Measurements from ENCODE around the gene TF.

Gene TF

DNA sequence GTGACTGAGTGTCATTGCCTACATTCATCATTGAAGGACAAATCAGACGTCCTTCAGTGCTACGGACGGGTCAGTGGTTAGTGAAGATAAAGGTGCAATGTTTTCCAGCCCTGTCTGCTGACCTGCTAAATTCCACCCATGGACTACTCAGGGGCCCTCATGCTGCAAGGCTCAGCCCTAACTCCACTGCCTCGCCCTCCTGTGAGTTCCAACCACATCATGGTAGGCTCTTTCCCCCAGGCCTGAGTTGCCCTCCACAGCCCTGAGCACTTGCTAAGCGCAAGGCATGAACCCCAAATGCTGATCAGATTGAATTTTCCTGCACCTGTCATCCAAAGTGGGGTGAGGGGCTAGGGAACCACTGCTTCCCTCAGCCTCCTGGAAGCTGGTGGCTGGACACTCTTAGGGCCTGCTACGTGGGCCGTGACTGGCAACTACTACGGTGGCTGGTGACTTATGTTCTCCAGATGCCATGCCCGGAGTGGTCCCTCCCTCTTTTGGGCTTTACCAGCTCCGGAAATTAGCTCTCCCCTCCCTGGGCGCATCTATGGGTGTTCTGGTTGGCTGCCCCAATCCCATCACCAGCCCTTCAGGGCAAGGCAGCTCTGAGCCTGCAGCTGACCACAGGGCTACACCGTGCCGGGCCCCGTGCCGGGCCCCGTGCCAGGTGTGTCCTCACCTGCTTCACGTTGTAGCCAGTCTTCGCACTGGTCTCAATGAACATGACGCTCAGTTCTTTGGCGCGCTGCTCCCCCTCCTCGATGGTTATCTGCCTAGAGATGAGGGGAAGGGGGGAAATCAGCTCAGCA, 91.5 kb downstream of the TF start:
- TF ChIP-seq, protein P1, sequence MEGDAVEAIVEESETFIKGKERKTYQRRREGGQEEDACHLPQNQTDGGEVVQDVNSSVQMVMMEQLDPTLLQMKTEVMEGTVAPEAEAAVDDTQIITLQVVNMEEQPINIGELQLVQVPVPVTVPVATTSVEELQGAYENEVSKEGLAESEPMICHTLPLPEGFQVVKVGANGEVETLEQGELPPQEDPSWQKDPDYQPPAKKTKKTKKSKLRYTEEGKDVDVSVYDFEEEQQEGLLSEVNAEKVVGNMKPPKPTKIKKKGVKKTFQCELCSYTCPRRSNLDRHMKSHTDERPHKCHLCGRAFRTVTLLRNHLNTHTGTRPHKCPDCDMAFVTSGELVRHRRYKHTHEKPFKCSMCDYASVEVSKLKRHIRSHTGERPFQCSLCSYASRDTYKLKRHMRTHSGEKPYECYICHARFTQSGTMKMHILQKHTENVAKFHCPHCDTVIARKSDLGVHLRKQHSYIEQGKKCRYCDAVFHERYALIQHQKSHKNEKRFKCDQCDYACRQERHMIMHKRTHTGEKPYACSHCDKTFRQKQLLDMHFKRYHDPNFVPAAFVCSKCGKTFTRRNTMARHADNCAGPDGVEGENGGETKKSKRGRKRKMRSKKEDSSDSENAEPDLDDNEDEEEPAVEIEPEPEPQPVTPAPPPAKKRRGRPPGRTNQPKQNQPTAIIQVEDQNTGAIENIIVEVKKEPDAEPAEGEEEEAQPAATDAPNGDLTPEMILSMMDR (IDR thresholded peaks at IDR 0.05; ENCODE audit: low read depth, low read length, missing control alignments), result no peak
- no peak overlapping the region for H3K4me3 ChIP-seq (ENCODE audit: low read depth, low read length)
- in situ Hi-C loops (cut with HindIII; ENCODE audit: low sequenced_read_pairs), result no loop called here
- DNase-seq (ENCODE audit: low read depth), result no peak

DNA sequence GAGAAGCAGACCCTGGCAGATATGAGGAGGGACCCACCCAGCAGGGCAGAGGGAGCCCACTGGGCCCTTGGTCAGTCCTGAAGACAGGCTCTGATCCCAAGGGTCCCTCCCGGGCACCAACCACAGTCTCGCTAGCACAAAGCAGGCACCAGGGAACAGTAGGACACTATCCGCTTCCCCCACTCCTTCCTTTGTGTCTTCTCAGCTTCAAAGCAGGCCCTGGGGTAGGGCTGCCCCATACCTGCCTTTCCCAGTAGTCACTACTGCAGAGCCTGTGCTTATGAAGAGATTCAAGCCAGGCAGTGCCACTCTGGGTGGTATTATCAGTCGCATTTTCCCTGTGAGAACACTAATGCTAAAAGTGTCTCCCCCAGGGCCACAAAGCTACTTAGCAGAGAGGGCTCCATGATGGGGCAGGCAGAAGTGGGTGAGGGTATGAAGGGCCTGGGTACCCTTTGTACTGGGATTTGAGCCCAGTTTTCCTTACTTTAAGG, 92.2 kb downstream of the TF start:
- TF ChIP-seq, protein P1 (IDR thresholded peaks at IDR 0.05; ENCODE audit: low read depth, low read length, missing control alignments), result no peak
- no peak overlapping the region for H3K4me3 ChIP-seq (ENCODE audit: low read depth, low read length)
- DNase-seq (ENCODE audit: low read depth), result no peak
- in situ Hi-C loops (cut with HindIII; ENCODE audit: low sequenced_read_pairs), result no loop called here

DNA sequence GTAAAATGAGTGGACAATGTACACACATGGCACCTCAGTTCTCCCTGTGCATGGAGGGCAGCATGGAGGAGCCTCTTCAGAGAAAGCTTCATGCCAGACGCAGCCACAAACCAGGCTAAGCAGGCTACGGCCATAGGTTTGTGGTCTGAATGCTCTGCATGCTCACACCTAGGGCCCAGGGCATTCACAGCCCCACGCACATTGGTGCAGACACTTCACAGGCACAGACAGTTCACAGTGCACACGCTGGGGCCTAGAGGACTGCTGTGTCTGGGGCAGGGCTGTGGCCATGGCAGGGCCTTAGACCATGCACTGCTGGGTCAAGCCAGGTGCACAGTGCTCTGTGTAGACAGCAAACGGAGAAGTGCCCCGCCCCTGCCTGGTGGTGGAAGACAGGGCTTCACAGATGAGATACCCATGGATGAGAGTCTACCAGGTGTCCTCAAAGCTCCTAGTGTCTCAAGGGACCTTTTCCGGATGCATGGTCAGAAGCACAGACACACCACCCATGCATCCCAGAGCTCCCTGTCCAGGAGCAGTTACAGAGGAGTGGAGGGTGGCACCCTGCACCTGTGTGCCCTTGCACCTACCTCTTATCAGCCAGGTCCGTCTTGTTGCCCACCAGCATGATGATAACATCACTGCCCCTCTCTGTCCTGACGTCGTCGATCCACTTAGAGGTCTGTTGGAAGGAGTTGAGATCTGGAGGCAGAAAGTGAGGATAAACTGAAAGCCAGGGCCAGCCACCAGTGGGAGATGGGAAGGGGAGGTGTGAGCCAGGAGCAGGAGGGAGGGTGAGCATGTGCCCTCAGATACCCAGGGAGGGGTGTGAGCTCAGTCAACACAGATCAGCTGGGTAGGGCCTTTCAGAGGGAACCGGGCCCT, 93.0 kb downstream of the TF start:
- TF ChIP-seq, protein P1 (IDR thresholded peaks at IDR 0.05; ENCODE audit: low read depth, low read length, missing control alignments), result no peak
- in situ Hi-C loops (cut with HindIII; ENCODE audit: low sequenced_read_pairs), result no loop called here
- no peak for DNase-seq (ENCODE audit: low read depth)
- no peak overlapping the region for H3K4me3 ChIP-seq (ENCODE audit: low read depth, low read length)

DNA sequence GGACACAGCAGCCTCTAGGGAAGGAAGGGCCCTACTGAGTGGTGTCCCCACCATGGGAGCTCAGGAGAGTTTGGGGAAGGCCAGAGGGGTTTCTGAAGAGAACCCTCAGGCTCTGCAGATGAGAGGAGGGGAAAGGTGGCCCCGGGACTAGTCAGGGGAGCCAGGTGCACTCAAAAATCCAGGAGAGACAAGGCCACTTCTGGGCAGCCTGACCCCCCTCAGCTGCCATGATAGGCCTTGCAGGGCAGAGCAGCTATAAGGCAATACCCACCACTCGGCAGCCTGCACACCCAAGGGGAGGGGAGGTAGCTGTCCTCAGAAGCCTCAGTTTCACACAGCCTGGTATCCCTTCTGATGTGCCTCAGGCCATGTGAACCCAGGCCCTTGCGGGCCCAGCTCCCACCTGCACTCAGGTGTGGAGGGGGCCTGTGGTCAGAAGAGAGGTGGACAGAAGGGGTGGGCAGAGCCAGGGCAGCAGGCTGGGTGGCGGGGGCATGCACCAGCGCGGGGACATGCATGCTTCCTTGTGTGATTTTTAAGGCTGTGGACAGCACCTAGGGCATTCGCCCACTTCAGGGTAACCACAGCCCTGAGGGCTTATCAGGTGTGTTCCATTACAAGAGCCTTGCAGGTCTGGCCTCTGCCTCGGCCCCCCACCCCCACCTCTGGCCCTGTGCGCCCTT, 94.0 kb downstream of the TF start:
- in situ Hi-C loops (cut with HindIII; ENCODE audit: low sequenced_read_pairs), result no loop called here
- no peak overlapping the region for H3K4me3 ChIP-seq (ENCODE audit: low read depth, low read length)
- TF ChIP-seq, protein P1 (IDR thresholded peaks at IDR 0.05; ENCODE audit: low read depth, low read length, missing control alignments), result no peak
- DNase-seq (ENCODE audit: low read depth), result no peak

DNA sequence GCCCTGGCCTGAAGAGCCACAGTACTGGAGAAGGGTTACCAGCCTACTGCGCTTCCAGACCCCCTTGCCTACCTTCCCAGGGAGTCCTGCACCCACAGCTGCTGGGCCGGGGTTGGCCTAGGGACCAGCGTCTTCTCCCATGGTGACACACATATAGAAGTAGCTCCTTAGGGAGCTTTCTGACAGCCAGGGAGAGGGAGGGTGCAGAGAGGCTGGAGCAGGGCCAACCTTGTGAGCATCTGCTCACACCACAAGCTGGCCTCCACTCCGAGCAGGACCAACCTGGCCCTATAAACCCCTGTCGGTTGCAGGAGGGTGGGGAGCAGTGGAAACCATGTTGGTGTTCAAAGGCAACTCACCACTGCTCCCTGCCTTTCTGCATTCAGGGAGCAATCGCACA, 94.6 kb downstream of the TF start:
- no peak for DNase-seq (ENCODE audit: low read depth)
- H3K4me3 ChIP-seq (ENCODE audit: low read depth, low read length), result no peak overlapping the region
- in situ Hi-C loops (cut with HindIII; ENCODE audit: low sequenced_read_pairs), result no loop called here
- TF ChIP-seq, protein P1 (IDR thresholded peaks at IDR 0.05; ENCODE audit: low read depth, low read length, missing control alignments), result no peak

DNA sequence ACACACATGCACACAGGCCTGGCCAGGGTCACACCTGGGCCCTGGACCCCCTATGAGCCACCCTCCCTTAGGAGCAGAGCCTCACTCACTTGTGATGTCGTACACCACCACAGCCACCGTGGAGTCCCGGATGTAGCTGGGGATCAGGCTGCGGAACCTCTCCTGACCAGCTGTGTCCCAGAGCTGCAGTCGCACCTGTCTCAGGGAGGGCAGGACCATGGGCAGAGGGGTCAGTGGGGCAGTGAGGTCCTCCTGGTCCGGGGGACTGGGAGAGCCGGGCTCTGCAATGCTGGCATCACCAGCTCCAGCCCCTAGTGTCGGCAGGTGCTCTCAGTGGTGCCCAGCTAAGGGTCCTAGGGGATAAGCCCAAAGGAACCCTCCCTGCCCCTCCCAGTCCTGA, 95.0 kb downstream of the TF start:
- TF ChIP-seq, protein P1 (IDR thresholded peaks at IDR 0.05; ENCODE audit: low read depth, low read length, missing control alignments), result no peak
- H3K4me3 ChIP-seq (ENCODE audit: low read depth, low read length), result no peak overlapping the region
- DNase-seq (ENCODE audit: low read depth), result no peak
- in situ Hi-C loops (cut with HindIII; ENCODE audit: low sequenced_read_pairs), result no loop called here

Measured in astrocyte of the cerebellum (primary cell).